T-helper 2 cell treated with Interferon-gamma antibody and Interleukin-4, amounts not matched to agents 5 μg/mL and 100 μg/mL, for 36 hours (primary cell): ENCODE measurements around the gene MACROH2A1.

Experiments
- DNase-seq: peaks from one replicate; pipeline ENCODE4 v3.0.0; 2021; ENCODE audit warnings: low spot score
- H3K27ac Mint-ChIP-seq: one replicate; pipeline ENCODE4 v1.8.0; 2021; ENCODE audit warnings: mild to moderate bottlenecking, mixed read lengths
- H3K27me3 Mint-ChIP-seq: one replicate; pipeline ENCODE4 v1.8.0; 2021; ENCODE audit warnings: low read depth, mixed read lengths
- H3K36me3 Mint-ChIP-seq: one replicate; pipeline ENCODE4 v1.8.0; 2021; ENCODE audit warnings: low read depth, mixed read lengths
- H3K4me1 Mint-ChIP-seq: one replicate; pipeline ENCODE4 v1.8.0; 2021; ENCODE audit warnings: low read depth, mixed read lengths
- H3K4me3 Mint-ChIP-seq: one replicate; pipeline ENCODE4 v1.8.0; 2022; ENCODE audit warnings: mild to moderate bottlenecking, moderate library complexity, mixed read lengths
- H3K9me3 Mint-ChIP-seq: one replicate; pipeline ENCODE4 v1.8.0; 2021; ENCODE audit warnings: mixed read lengths

Gene MACROH2A1

DNA sequence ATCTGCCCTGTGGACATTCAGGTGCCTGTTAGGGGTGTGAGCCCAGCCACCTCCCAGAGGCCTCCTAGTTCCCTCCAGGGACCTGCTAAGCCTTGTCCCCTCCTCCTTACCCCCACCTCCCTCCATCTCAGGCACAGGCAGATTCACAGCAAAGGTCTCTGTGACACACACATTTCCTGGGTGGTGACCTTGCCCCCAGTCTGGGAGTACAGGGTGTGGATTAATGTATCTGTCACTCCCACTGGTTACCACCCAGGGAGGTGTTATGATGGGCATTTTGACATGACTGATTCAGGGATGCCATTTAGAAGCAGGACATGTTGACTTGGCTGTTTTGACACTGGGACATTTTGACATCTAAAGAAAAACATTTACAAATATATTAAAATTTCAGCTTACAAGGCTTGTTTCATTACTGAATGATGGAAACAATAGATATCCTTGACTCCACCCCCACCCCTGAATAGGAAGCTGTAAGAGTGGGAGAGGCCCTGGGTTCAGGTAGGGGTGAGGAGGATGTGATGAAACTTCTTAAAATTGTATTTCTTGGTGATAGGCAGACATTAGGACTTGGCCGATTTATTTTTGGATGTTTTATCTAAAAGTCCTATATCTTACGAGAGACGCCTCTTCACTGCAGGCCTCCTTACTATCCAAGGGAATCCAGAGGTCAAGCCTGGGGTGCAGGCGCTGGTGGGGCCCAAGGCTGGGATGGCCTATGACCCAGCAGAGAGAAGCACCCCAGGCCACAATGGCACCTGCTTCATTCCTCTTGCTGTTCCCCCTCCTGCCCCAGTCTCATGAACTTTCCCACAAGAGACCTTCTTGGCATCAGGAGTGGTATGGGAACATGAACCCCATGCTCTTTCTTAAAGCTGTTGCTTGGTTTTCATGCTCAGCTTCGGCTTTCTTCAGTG lies 101.9 kb downstream of the MACROH2A1 start:
- H3K27me3 Mint-ChIP-seq, result peaks cover 55% of the 10 kb centered on the region
- H3K4me3 Mint-ChIP-seq, result no peak overlapping the region
- no peak for DNase-seq
- H3K4me1 Mint-ChIP-seq, result no peaks in the 10 kb centered on the region
- no peak overlapping the region for H3K27ac Mint-ChIP-seq
- H3K36me3 Mint-ChIP-seq, result no peaks in the 10 kb centered on the region
- no peaks in the 10 kb centered on the region for H3K9me3 Mint-ChIP-seq

DNA sequence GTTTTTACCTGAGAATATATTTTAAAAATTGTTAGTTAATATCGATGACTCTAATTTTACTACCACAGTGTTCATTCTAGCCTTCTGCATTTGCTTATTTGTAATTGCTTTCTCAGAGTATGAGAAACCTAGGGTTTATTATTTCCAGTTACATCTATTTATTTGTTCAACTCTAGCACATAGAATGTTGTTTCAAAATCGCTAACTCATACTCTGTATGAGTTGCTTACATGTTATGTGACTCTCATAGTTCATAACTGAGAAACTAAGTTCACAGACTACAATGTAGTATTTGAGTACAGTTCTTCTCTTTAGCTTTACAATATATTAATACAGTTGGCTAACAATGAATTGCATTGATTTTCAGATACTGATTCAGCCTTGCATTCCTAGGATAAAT lies 103.2 kb downstream of the MACROH2A1 start:
- Mint-ChIP-seq H3K4me3 (no peak overlapping the region), H3K36me3 (no peaks in the 10 kb centered on the region), H3K27ac (no peak overlapping the region), H3K27me3 (peaks cover 55% of the 10 kb centered on the region), H3K9me3 (no peaks in the 10 kb centered on the region), H3K4me1 (no peaks in the 10 kb centered on the region)
- DNase-seq, result no peak

DNA sequence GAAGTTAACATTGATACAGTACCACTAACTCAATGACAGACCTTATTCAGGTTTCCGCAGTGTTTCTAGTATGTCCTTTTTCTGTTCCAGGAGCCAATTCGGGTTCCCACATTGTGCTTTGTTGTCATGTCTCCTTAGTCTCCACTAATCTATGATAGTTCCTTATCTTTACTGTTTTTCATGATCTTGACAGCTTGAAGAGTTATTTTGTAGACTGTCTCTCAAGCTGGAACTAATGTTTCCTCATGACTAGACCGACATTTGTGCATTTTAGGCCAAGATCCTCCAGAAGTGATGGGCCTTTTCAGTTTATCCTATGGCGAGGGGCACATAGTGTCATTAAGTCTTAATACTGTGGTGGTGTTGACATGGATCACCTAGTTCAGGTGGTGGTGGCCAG lies 104.2 kb downstream of the MACROH2A1 start:
- Mint-ChIP-seq H3K27ac (no peak overlapping the region), H3K4me1 (no peaks in the 10 kb centered on the region), H3K36me3 (no peaks in the 10 kb centered on the region), H3K4me3 (no peak overlapping the region), H3K9me3 (no peaks in the 10 kb centered on the region), H3K27me3 (peaks cover 55% of the 10 kb centered on the region)
- no peak for DNase-seq

DNA sequence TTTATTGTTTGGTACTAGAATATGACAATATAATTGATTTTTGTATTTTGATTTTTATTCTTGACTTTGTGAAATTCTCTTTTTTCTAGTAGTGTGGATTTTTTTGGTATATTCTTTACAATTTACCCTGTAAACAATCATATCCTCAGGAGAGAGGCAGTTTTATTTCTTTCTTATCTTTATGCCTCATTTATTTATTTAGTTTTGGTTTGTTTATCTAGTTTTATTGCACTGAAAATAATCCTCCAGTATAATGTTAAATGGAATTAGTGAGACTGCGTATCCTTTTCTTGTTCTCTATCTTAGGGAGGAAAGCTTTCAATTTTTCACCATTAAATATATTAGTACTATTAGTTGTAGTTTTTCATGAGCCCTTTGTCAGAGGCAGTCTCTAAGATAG lies 109.4 kb downstream of the MACROH2A1 start:
- H3K27ac Mint-ChIP-seq, result no peak overlapping the region
- peaks cover 59% of the 10 kb centered on the region for H3K27me3 Mint-ChIP-seq
- no peaks in the 10 kb centered on the region for H3K4me1 Mint-ChIP-seq
- no peak overlapping the region for H3K4me3 Mint-ChIP-seq
- H3K36me3 Mint-ChIP-seq, result no peaks in the 10 kb centered on the region
- no peak for DNase-seq
- peaks cover 4% of the 10 kb centered on the region for H3K9me3 Mint-ChIP-seq

DNA sequence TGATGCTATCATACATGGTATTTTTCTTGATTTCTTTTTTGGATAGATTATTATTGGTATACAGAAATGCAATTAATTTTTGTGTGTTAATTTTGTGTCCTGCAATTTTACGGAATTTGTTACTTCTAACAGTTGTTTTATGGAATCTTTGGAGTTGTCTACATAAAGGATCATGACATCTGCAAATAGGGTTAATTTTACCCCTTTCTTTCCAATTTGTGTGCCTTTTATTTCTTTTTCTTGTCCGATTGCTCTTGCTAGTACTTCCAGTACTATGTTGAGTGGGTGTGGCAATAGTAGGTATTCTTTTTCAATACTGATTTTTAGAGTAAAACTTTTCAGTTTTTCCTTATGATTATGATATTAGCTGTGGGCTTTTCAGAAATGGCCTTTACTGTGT lies 111.5 kb downstream of the MACROH2A1 start:
- peaks cover 59% of the 10 kb centered on the region for H3K27me3 Mint-ChIP-seq

More for the DNA sequence above, 111.5 kb downstream of the MACROH2A1 start:
- Mint-ChIP-seq H3K4me1 (no peaks in the 10 kb centered on the region), H3K27ac (no peak overlapping the region), H3K36me3 (no peaks in the 10 kb centered on the region), H3K9me3 (peaks cover 4% of the 10 kb centered on the region), H3K4me3 (no peak overlapping the region)
- no peak for DNase-seq
